HEK293 (cell line): ENCODE measurements around the gene NDUFS7.
A peak's percentile ranks its signal among the peaks of the same experiment; 100 is the strongest.

Experiments used
- CTCF ChIA-PET: fragments of 350-600 bp; formaldehyde crosslinking; extraction: SDS; loops from one replicate; lab custom pipeline; 2021; ENCODE audit warnings: antibody characterized with exemption; lab: Yijun Ruan, JAX
- POLR2A ChIA-PET: fragments of 300-600 bp; formaldehyde crosslinking; extraction: SDS; loops from one replicate; lab custom pipeline; 2020; ENCODE audit warnings: antibody characterized with exemption, inconsistent platforms; lab: Yijun Ruan, JAX
- H3K27ac ChIP-seq: fragments of 200-500 bp; sonication (Bioruptor generic); 2 replicates; pipeline ENCODE4 v1.5.1; 2014; ENCODE audit warnings: low read depth, low read length, control low read depth, inconsistent platforms; ENCODE audit errors: extremely low read depth
- H3K36me3 ChIP-seq, 2 experiments: fragments of 200-500 bp in 1 of 2; sonication (Bioruptor generic) in 1 of 2; 1 replicate in 1 of 2; 2 replicates in 1 of 2; pipeline ENCODE4 v1.5.1; 2014 to 2017; ENCODE audit warnings: inconsistent platforms in 2 of 2, low read length in 2 of 2; ENCODE audit not compliant: control insufficient read depth in 2 of 2, insufficient read depth in 1 of 2
- H3K4me1 ChIP-seq: fragments of 200-500 bp; sonication (Bioruptor generic); 2 replicates; pipeline ENCODE4 v1.5.1; 2014; ENCODE audit warnings: mild to moderate bottlenecking, low read length, inconsistent platforms; ENCODE audit not compliant: control insufficient read depth, insufficient read depth
- H3K4me3 ChIP-seq: 2 replicates; pipeline ENCODE4 v1.5.1; 2011; ENCODE audit warnings: low read depth, mild to moderate bottlenecking, control low read depth, low read length, moderate library complexity
- H3K9me3 ChIP-seq: fragments of 200-500 bp; sonication (Bioruptor generic); 2 replicates; pipeline ENCODE4 v1.5.1; 2014; ENCODE audit warnings: low read depth, low read length, inconsistent platforms; ENCODE audit not compliant: control insufficient read depth, insufficient read depth
- BCL11A ChIP-seq: fragments of 450-650 bp; formaldehyde crosslinking; IDR thresholded peaks from 2 replicates; pipeline ENCODE4 v1.5.1; 2016; ENCODE audit warnings: low read depth, missing biosample characterization, missing genetic modification characterization
- KLF1 ChIP-seq: fragments of 450-650 bp; formaldehyde crosslinking; IDR thresholded peaks from 2 replicates; pipeline ENCODE4 v1.5.1; 2016; ENCODE audit warnings: missing biosample characterization, missing genetic modification characterization
- KLF10 ChIP-seq: fragments of 450-650 bp; IDR thresholded peaks from 2 replicates; pipeline ENCODE4 v1.5.1; 2018; ENCODE audit warnings: missing biosample characterization, mild to moderate bottlenecking, missing genetic modification characterization
- MZF1 ChIP-seq: fragments of 450-650 bp; formaldehyde crosslinking; IDR thresholded peaks from 2 replicates; pipeline ENCODE4 v1.5.1; 2017; ENCODE audit warnings: missing biosample characterization, missing genetic modification characterization, borderline replicate concordance
- ZBTB21 ChIP-seq: fragments of 450-650 bp; formaldehyde crosslinking; IDR thresholded peaks from 2 replicates; pipeline ENCODE4 v1.5.1; 2017; ENCODE audit warnings: missing biosample characterization, missing genetic modification characterization
- ZNF211 ChIP-seq: fragments of 450-650 bp; formaldehyde crosslinking; IDR thresholded peaks from 2 replicates; pipeline ENCODE4 v1.5.1; 2016; ENCODE audit warnings: low read depth, missing biosample characterization, missing genetic modification characterization
- ZNF274 ChIP-seq, 2 experiments: fragments of 200-500 bp in 1 of 2; fragments of 450-650 bp in 1 of 2; sonication (Bioruptor generic) in 1 of 2; formaldehyde crosslinking in 1 of 2; IDR thresholded peaks; 2 replicates each; pipeline versions ENCODE4 v1.5.1 to v1.6.1; 2014 to 2016; ENCODE audit warnings: borderline replicate concordance in 1 of 2, inconsistent platforms in 1 of 2, low read length in 1 of 2, missing biosample characterization in 1 of 2, missing genetic modification characterization in 1 of 2
- ZNF341 ChIP-seq: fragments of 450-650 bp; formaldehyde crosslinking; IDR thresholded peaks from 2 replicates; pipeline ENCODE4; 2016; ENCODE audit warnings: low read depth, missing biosample characterization, missing genetic modification characterization
- ZNF366 ChIP-seq: fragments of 450-650 bp; formaldehyde crosslinking; conservative IDR thresholded peaks from 2 replicates; pipeline ENCODE4 v1.5.1; 2016; ENCODE audit warnings: missing biosample characterization, missing genetic modification characterization
- ZNF404 ChIP-seq: fragments of 450-650 bp; formaldehyde crosslinking; IDR thresholded peaks from 2 replicates; pipeline ENCODE4 v1.5.1; 2017; ENCODE audit warnings: missing biosample characterization, missing genetic modification characterization
- ZNF423 ChIP-seq: fragments of 450-650 bp; formaldehyde crosslinking; IDR thresholded peaks from 2 replicates; pipeline ENCODE4 v1.5.1; 2016; ENCODE audit warnings: missing biosample characterization, missing genetic modification characterization
- TF ChIP-seq, protein P1 (sequence below): fragments of 450-650 bp; formaldehyde crosslinking; IDR thresholded peaks from 2 replicates; pipeline ENCODE4 v1.5.1; 2016; ENCODE audit warnings: missing biosample characterization, missing genetic modification characterization
- TF ChIP-seq, protein P2 (sequence below): fragments of 450-650 bp; formaldehyde crosslinking; IDR thresholded peaks from 2 replicates; pipeline ENCODE4 v1.5.1; 2017; ENCODE audit warnings: missing biosample characterization, missing genetic modification characterization
- TF ChIP-seq, protein P3 (sequence below): fragments of 450-650 bp; formaldehyde crosslinking; IDR thresholded peaks from 2 replicates; pipeline ENCODE4 v1.5.1; 2016; ENCODE audit warnings: missing biosample characterization, missing genetic modification characterization

Gene NDUFS7

DNA sequence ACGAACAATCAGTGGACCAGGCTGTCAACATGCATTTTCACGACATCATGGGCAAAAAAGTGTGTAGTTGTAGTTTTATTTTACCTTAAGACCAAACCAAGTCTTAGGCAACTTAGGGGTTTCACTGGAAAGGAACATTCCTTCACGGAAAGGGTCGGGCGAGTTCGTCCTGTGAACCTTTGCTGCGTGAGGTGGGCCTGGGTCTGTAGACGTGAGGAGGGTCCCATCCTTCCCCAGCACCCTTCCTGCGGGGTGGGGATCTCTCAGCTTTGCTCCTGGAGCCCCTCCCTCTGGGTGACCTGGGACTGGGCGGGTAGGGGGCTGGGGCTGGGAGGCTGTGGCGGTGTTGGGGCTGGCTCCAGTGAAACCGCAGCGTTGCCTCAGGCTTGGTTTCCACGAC is 42.2 kb downstream of the NDUFS7 start:
- Histone ChIP-seq H3K36me3 (peaks cover 15 to 94% of the 10 kb centered on the region in 2 experiments), H3K4me1 (no peaks in the 10 kb centered on the region), H3K27ac (no peak overlapping the region), H3K9me3 (no peaks in the 10 kb centered on the region), H3K4me3 (no peak overlapping the region)
- TF ChIP-seq KLF1 (tag by site-specific recombination) = no peak
- TF ChIP-seq, protein P1, sequence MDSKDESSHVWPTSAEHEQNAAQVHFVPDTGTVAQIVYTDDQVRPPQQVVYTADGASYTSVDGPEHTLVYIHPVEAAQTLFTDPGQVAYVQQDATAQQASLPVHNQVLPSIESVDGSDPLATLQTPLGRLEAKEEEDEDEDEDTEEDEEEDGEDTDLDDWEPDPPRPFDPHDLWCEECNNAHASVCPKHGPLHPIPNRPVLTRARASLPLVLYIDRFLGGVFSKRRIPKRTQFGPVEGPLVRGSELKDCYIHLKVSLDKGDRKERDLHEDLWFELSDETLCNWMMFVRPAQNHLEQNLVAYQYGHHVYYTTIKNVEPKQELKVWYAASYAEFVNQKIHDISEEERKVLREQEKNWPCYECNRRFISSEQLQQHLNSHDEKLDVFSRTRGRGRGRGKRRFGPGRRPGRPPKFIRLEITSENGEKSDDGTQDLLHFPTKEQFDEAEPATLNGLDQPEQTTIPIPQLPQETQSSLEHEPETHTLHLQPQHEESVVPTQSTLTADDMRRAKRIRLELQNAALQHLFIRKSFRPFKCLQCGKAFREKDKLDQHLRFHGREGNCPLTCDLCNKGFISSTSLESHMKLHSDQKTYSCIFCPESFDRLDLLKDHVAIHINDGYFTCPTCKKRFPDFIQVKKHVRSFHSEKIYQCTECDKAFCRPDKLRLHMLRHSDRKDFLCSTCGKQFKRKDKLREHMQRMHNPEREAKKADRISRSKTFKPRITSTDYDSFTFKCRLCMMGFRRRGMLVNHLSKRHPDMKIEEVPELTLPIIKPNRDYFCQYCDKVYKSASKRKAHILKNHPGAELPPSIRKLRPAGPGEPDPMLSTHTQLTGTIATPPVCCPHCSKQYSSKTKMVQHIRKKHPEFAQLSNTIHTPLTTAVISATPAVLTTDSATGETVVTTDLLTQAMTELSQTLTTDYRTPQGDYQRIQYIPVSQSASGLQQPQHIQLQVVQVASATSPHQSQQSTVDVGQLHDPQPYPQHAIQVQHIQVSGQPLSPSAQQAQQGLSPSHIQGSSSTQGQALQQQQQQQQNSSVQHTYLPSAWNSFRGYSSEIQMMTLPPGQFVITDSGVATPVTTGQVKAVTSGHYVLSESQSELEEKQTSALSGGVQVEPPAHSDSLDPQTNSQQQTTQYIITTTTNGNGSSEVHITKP = peak; percentile 72
- ChIA-PET CTCF (interaction anchor here (0.7 kb wide), 1 partner anchor 11 kb away, joined by 4 read pairs; no protein-coding TSS in a partner anchor), POLR2A (interaction anchor here (0.6 kb wide), 1 partner anchor 9 kb away, joined by 4 read pairs; no protein-coding TSS in a partner anchor)

DNA sequence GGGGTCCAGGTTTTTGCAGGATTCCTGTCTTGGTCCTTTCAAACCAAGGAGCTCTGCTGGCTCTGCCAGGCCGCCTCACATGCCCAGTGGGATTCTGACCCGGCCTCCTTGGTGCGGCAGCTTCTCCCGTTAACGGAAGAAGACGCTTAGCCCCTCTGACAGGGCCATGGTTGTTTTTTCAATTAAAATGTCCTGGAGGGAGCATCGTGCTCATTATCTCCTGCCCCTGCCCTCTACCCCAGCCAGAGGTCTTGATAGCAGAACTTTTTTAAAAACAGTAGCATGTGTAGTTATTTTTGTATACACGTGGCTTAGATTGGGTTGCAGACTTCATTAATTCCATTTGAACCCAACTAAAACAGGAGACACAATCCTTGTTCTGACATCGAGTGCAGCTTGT is 43.0 kb downstream of the NDUFS7 start:
- Histone ChIP-seq H3K4me3 (no peak overlapping the region), H3K9me3 (no peaks in the 10 kb centered on the region), H3K36me3 (peaks cover 22 to 91% of the 10 kb centered on the region in 2 experiments), H3K4me1 (no peaks in the 10 kb centered on the region), H3K27ac (0 out of 2 replicates have a peak overlapping the region, but pooled peaks have one; percentile 11)
- POLR2A ChIA-PET = interaction anchor here (0.7 kb wide), 1 partner anchor 113 kb away, joined by 3 read pairs; no protein-coding TSS in a partner anchor
- CTCF ChIA-PET = interaction anchor here (1.2 kb wide), 1 partner anchor 19 kb away, joined by 4 read pairs; no protein-coding TSS in a partner anchor
- TF ChIP-seq ZNF366 (no peak), ZNF274 (IDR thresholded peaks at IDR 0.05; ENCODE audit: low read length) (no peak), ZNF274 (tag by site-specific recombination; IDR thresholded peaks at IDR 0.05; ENCODE audit: borderline replicate concordance) (no peak), BCL11A (tag by site-specific recombination) (no peak), KLF10 (tag by site-specific recombination) (no peak), ZBTB21 (no peak), ZNF404 (no peak), ZNF423 (tag by site-specific recombination) (no peak), MZF1 (tag by site-specific recombination) (no peak), ZNF211 (no peak), ZNF341 (no peak)
- TF ChIP-seq, protein P2, sequence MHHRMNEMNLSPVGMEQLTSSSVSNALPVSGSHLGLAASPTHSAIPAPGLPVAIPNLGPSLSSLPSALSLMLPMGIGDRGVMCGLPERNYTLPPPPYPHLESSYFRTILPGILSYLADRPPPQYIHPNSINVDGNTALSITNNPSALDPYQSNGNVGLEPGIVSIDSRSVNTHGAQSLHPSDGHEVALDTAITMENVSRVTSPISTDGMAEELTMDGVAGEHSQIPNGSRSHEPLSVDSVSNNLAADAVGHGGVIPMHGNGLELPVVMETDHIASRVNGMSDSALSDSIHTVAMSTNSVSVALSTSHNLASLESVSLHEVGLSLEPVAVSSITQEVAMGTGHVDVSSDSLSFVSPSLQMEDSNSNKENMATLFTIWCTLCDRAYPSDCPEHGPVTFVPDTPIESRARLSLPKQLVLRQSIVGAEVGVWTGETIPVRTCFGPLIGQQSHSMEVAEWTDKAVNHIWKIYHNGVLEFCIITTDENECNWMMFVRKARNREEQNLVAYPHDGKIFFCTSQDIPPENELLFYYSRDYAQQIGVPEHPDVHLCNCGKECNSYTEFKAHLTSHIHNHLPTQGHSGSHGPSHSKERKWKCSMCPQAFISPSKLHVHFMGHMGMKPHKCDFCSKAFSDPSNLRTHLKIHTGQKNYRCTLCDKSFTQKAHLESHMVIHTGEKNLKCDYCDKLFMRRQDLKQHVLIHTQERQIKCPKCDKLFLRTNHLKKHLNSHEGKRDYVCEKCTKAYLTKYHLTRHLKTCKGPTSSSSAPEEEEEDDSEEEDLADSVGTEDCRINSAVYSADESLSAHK (tag by site-specific recombination) = no peak
- TF ChIP-seq, protein P3, sequence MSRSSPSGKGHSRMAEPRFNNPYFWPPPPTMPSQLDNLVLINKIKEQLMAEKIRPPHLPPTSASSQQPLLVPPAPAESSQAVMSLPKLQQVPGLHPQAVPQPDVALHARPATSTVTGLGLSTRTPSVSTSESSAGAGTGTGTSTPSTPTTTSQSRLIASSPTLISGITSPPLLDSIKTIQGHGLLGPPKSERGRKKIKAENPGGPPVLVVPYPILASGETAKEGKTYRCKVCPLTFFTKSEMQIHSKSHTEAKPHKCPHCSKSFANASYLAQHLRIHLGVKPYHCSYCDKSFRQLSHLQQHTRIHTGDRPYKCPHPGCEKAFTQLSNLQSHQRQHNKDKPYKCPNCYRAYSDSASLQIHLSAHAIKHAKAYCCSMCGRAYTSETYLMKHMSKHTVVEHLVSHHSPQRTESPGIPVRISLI (tag by site-specific recombination) = no peak
